ENCODE measurements around the gene FGF14.

FGF14 gene

GRCh38 chr13:101780211-101780610 is 621.6 kb downstream of the FGF14 start:
- no peak overlapping the region for H3K4me3 ChIP-seq (ENCODE audit: low read depth, low read length)
- TF ChIP-seq CTCF (conservative IDR thresholded peaks at IDR 0.05; ENCODE audit: low read depth, low read length), result no peak
- no peak for DNase-seq (ENCODE audit: low read depth)

- no peak for TF ChIP-seq CTCF (conservative IDR thresholded peaks at IDR 0.05; ENCODE audit: low read depth, low read length)
- H3K4me3 ChIP-seq (ENCODE audit: low read depth, low read length), result no peak overlapping the region
- DNase-seq (ENCODE audit: low read depth), result no peak
These were observed 622.7 kb downstream of the FGF14 start for GRCh38 chr13:101779147-101779546.

- TF ChIP-seq CTCF (conservative IDR thresholded peaks at IDR 0.05; ENCODE audit: low read depth, low read length), result no peak
- H3K4me3 ChIP-seq (ENCODE audit: low read depth, low read length), result no peak overlapping the region
- DNase-seq (ENCODE audit: low read depth), result no peak
These were observed 626.6 kb downstream of the FGF14 start for GRCh38 chr13:101775267-101775666.

GRCh38 chr13:101774393-101774792 is 627.5 kb downstream of the FGF14 start:
- no peak for TF ChIP-seq CTCF (conservative IDR thresholded peaks at IDR 0.05; ENCODE audit: low read depth, low read length)
- no peak for DNase-seq (ENCODE audit: low read depth)

GRCh38 chr13:101773062-101773461 is 628.8 kb downstream of the FGF14 start:
- DNase-seq (ENCODE audit: low read depth), result peak; percentile 27
- H3K4me3 ChIP-seq (ENCODE audit: low read depth, low read length), result no peak overlapping the region
- TF ChIP-seq CTCF (conservative IDR thresholded peaks at IDR 0.05; ENCODE audit: low read depth, low read length), result no peak

More at GRCh38 chr13:101774393-101774792, 627.5 kb downstream of the FGF14 start:
- no peak overlapping the region for H3K4me3 ChIP-seq (ENCODE audit: low read depth, low read length)

- DNase-seq (ENCODE audit: low read depth), result no peak
- no peak for TF ChIP-seq CTCF (conservative IDR thresholded peaks at IDR 0.05; ENCODE audit: low read depth, low read length)
- no peak overlapping the region for H3K4me3 ChIP-seq (ENCODE audit: low read depth, low read length)
These were observed 634.7 kb downstream of the FGF14 start for GRCh38 chr13:101767131-101767530.

- TF ChIP-seq CTCF (conservative IDR thresholded peaks at IDR 0.05; ENCODE audit: low read depth, low read length), result no peak
- H3K4me3 ChIP-seq (ENCODE audit: low read depth, low read length), result no peak overlapping the region
- peak; percentile 9 for DNase-seq (ENCODE audit: low read depth)
These were observed 638.7 kb downstream of the FGF14 start for GRCh38 chr13:101763191-101763590.

All from choroid plexus epithelial cell (primary cell).